GM19025 (cell line): ENCODE data around the gene NCOA6.

ENCODE experiments used
- ATAC-seq: cut with Tn5 transposase; IDR thresholded peaks from one replicate; pipeline ENCODE4 v1.9.1; 2021; ENCODE audit warnings: mild to moderate bottlenecking, low read depth, moderate library complexity; ENCODE audit not compliant: unreplicated experiment

NCOA6 gene

GRCh38 chr20:34669094-34669493 is 156.4 kb downstream of the NCOA6 start:
- no peak for ATAC-seq
